ENCODE data around the gene KTI12.
"Not testable (repeated sequence)": the region's sequence is repeated elsewhere in the genome, so short reads cannot be mapped to it uniquely, and the experiment has no call there.

KTI12 gene

GRCh38 chr1:52033190-52034049, at the start of gene KTI12:
Gene KTI12, minus strand, starts transcription at chr1:52033810. Its CDS starts 49 bp downstream, at chr1:52033761.
- peak; percentile 65 for FAIRE-seq

DNA sequence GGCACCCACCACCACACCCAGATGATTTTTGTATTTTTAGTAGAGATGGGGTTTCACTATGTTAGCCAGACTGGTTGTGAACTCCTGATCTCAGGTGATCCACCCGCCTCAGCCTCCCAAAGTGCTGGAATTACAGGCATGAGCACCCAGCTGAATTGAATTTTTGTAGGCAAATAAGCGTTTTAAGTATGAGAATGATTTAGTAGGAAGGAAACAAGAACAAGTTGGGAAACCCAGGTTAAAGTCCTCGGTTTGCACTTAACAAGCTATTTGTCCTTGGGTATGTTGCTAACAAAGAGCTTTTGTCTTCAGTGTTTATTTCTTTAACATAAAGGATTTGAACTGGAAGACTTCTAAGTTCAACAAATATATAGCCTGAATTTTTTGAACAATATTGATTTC, 46.4 kb upstream of the KTI12 start:
- no peak for FAIRE-seq

DNA sequence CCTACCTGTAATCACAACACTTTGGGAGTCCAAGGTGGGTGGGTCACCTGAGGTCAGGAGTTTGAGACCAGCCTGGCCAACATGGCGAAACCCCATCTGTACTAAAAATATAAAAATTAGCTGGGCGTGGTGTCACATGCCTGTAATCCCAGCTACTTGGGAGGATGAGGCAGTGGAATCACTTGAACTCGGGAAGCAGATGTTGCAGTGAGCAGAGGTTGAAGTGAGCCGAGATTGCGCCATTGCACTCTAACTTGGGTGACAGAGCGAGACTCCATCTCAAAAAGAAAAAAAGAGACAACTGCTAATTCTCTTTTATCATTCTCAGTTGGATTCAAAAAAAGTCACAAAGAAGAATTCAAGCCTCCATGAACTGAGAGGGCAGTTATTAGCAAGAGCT, 43.7 kb upstream of the KTI12 start:
- not testable (repeated sequence) for FAIRE-seq

DNA sequence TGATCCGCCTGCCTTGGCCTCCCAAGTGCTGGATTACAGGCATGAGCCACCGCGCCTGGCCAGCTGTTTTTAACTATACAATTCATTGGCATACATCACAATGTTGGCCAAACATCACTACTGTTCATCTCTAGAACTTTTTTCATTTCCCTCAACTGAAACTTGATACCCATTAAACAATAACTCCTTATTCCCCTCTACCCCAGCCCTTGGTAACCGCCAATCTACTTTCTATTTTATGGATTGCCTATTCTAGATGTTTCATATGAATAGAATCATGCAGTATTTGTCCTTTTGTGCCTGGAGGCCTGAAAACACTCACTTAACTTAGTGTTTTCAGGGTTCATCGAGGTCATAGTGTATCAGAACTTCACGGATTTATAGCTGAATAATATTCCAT, 38.7 kb upstream of the KTI12 start:
- no peak for FAIRE-seq

GRCh38 chr1:52070704-52071103, 37.1 kb upstream of the KTI12 start:
- no peak for FAIRE-seq

DNA sequence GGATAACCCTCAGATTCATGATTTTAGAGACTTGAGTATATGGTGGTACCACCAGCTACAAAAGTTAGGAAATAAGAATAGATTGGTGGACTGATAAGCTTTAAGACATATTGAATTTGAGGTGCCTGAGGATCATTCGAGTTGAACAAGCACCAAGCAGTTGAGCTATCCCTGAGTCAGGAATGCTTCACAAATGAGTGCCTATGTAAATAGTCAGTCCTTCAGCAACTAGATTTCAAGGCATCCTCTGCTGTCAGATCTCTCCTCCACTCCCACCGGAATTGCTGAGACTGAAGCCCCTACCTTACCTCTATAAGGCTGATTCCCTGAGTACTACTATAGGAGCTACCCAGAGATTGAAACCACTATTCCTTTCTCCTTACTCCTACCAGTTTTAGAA, 29.6 kb upstream of the KTI12 start:
- FAIRE-seq, result no peak

- FAIRE-seq, result no peak
Measured at GRCh38 chr1:52060822-52061221, 27.2 kb upstream of the KTI12 start.

- no peak for FAIRE-seq
Measured at GRCh38 chr1:52059888-52060287, 26.3 kb upstream of the KTI12 start.

DNA sequence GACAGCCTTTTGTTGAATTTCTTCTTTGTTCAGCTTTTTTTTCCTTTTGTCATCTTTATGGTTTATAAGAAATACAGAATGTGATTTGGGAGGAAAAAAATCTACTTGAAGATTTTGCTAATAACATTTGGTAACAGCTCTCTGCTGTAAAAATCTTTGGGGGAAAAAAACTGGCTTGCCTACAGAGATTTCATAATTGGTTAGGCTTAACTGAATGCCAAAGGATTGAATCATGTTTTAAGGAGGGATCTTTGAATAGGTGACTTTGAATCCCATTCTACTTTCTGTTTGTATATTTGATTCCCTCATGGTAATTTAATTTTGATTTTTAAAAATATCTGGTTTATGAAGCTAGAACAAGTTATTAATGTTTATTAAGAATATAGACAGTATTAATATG, 25.7 kb upstream of the KTI12 start:
- no peak for FAIRE-seq

- FAIRE-seq, result no peak
Measured at GRCh38 chr1:52057876-52058415, 24.3 kb upstream of the KTI12 start.

GRCh38 chr1:52057255-52057654, 23.6 kb upstream of the KTI12 start:
- FAIRE-seq, result no peak

DNA sequence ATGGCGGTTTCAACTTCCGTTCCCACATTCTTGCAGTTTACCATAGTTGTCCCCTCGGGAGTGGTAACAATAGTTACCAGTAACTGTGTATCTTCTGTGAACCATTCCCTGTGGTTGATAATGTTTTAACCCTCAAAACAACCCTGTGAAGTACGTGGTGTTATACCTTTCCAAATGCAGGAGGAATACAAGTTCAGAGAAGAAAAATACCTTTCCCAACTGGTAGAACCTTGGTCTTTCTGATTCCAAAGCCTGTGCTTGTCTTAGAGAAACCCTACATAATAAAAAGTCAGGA, 23.3 kb upstream of the KTI12 start:
- FAIRE-seq, result no peak

DNA sequence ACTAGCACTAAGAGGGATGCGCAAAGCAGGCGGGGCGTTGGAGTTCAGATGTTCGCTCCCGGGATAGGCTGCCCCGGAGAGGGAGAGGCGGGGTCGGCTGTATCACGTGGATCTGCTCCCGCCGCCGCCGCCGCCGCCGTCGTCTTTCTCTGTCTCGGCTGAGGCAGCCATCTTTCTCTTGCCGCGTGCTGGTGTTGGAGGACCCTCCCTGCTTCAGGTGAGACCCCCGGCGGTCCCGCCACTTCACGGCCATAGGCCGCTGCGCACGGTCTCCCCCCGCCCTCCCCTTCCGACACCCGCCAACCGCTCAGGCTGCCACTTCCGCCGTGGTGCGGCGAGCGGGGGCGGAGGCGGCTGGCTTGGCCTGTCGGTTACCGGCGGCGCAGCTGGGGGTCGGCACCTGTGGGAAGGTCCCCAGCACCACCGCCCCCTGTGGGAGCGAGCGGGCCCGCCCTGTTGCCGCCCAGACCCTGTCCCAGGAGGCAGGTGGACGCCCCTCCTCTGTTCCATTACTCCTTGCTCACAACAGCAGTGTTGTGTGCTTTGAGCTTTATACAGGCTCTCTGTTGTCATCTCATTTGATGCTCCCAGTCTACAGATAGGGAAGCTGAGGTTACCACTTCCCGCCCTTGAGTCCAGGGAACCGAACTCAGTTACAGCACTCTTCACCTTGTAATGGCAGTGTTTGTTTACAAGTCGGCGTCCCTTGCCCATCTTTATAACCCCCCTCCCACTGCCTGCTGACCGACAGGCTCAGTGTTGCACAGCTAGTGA, 22.7 kb upstream of the KTI12 start, which contains the start of gene BTF3L4:
Gene BTF3L4 (plus strand): TSS at position 133 of the 774 bp plus-strand sequence. CDS start 3,553 bp downstream, outside the sequence.
- FAIRE-seq, result peak; percentile 78

- no peak for FAIRE-seq
Measured at GRCh38 chr1:52055866-52056162, 22.2 kb upstream of the KTI12 start.

DNA sequence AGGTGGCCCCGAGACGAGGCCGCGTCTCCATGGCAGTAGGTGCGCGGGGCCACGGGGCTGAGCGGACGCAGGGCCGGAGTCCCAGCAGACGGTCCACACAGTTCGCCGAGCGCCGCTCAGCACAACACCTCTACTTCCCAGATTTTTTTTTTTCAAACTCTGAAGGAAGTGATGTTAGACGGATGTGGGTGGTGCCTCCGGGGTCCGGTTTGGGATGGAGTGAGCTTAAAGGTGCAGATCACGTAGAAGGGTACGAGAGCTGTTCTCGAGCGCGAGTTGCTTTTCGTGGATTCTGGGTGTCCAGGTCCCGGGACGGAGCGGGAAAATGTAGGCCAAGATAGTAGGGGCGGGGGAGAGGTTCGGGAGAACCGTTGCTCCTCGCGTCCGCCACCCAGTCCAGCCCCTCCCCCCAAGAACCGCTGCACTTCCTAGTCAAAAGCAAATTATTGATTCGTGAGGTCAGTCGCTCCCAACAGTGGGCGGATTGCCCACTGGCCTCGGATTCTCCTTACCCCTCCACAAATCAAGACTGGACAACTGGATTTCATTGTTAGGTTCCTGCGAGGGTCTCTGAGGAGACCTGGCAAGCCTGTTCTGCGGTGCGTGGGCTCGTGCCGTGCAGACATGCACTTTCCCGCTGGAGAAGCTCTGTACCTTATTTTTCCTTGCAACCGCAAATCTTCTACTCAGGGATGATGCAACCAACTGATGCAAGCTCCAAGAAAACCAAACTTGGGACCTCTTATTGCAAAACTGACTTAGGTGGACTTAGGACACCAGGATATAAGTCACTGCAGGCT, 21.7 kb upstream of the KTI12 start, which contains the start of gene TXNDC12:
Gene TXNDC12 (minus strand): TSS at position 126 of the 800 bp plus-strand sequence. CDS start 95 bp downstream, at position 31.
- FAIRE-seq, result no peak

- no peak for FAIRE-seq
Measured at GRCh38 chr1:52054496-52055065, 21.0 kb upstream of the KTI12 start.

DNA sequence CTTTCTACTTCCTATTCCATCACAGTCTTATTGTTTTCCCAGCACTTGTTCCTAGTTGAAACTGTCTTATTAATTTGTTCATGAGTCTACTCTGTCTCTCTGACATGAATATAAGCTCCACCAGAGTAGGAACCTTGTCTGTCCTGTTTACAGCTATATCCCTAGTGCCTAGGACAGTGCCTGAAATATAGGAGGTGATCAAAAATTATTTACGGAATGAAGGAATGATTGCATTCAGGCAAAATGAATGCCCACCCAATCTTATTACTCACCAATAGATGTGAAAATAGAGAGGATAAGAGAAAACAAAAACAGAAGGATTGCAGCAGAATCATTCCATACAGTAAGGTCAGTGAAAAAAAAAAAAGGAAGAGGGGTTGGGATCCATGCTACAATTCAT, 20.3 kb upstream of the KTI12 start:
- no peak for FAIRE-seq

- not testable (repeated sequence) for FAIRE-seq
Measured at GRCh38 chr1:52049337-52049736, 15.7 kb upstream of the KTI12 start.

GRCh38 chr1:52045666-52046195, 12.1 kb upstream of the KTI12 start:
- not testable (repeated sequence) for FAIRE-seq

GRCh38 chr1:52045236-52045635, 11.6 kb upstream of the KTI12 start:
- FAIRE-seq, result no peak

GRCh38 chr1:52041551-52042185, 8.1 kb upstream of the KTI12 start:
- FAIRE-seq, result no peak

DNA sequence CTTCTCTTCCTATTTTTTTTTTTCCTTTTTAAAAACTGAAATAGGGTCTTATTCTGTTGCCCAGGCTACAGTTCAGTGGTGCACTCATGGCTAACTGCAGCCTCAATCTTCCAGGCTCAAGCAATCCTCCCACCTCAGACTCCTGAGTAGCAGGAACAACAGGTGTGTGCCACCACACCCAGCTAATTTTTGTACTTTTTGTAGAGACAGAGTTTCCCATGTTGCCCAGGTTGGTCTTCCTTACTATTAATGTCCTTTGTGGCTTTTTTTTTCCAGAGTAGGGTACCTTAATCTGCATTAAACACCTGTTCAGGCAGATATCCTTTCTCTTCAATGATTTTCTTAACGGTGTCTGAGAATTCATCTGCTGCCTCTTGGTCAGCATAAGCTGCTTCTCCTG, 4.3 kb upstream of the KTI12 start:
- no peak for FAIRE-seq

All from A204.1 (cell line).